Stimulated activated CD4-positive, alpha-beta T cell treated with anti-CD3 and anti-CD28 coated beads, Interleukin-4, amount 100 ng/mL, for 24 hours (primary cell): ENCODE data around the gene SEMA6A.

Experiments used
- DNase-seq: peaks from one replicate; pipeline ENCODE4 v3.0.0-alpha.2; 2020

SEMA6A gene

DNA sequence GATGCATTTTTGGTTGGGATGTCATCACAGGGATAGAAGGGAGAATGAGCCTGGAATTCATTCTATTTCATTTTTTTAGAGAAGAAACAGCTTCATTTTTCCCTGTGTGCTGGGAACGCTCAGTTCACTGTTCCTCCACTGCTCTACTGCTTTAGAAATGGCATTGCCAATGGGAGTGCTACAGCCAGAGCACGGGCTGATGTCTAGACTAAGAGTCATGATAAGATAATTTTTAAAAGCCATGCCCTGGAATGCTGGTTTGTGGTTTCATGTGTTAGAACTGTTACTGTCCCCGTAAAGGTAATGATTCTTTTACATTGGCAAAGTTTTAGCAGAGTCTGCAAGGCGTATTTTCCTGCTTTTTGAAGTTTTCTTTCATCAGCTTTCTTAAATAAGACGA is 119.6 kb downstream of the SEMA6A start:
- no peak for DNase-seq

- no peak for DNase-seq
Observed at GRCh38 chr5:116454417-116454927, 120.2 kb downstream of the SEMA6A start.

DNA sequence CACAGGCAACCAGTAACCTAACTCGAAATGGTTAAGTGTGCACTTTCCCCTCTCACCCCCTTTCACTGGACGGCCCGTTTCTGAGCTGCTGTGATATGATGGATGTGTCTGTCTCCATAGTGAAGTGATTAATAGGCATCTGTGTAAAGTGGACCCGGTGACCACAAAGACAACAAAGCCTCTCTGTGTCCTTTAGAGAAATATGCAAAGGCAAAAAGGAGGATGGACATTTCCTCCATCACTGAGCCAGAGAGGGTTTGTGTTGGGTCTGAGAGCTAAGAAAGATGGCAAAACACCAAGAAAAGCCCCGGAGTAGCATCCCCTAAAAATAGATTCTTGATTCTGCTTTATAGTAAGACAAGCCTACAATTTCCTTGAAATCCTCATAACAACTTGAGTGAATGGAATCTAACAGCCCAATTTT is 120.6 kb downstream of the SEMA6A start:
- DNase-seq, result no peak

- DNase-seq, result no peak
Observed at GRCh38 chr5:116452774-116453368, 121.8 kb downstream of the SEMA6A start.

GRCh38 chr5:116451905-116452450 is 122.6 kb downstream of the SEMA6A start:
- DNase-seq, result no peak

- no peak for DNase-seq
Observed at GRCh38 chr5:116451066-116451465, 123.6 kb downstream of the SEMA6A start.

- DNase-seq, result no peak
Observed at GRCh38 chr5:116449458-116449857, 125.2 kb downstream of the SEMA6A start.

DNA sequence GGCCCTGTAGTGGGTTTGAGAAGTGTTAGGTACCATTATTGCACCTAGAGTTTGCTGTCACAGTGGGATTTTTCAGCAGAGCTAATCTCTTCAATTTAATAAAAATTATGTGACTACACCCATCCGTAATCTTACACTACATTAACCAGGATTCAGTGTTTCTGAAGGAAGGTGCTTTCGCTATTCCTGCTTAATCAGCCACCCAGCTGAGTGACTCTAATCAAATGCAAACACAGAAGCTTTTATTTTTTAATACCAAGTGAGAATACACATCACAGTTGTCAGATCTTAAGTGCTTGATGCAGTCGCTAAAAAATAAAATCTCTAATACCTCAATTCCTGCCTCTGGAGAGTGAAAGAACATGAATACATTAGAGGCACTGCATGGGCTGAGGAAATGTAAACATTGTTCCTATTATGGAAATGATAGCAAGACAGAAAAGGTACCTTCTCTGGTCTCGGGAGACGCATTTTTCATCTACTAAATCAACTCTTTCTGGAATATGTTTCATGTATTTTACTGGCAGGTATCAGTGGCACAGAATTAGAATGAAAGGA is 125.7 kb downstream of the SEMA6A start:
- no peak for DNase-seq

GRCh38 chr5:116448450-116448849 is 126.2 kb downstream of the SEMA6A start:
- DNase-seq, result no peak

DNA sequence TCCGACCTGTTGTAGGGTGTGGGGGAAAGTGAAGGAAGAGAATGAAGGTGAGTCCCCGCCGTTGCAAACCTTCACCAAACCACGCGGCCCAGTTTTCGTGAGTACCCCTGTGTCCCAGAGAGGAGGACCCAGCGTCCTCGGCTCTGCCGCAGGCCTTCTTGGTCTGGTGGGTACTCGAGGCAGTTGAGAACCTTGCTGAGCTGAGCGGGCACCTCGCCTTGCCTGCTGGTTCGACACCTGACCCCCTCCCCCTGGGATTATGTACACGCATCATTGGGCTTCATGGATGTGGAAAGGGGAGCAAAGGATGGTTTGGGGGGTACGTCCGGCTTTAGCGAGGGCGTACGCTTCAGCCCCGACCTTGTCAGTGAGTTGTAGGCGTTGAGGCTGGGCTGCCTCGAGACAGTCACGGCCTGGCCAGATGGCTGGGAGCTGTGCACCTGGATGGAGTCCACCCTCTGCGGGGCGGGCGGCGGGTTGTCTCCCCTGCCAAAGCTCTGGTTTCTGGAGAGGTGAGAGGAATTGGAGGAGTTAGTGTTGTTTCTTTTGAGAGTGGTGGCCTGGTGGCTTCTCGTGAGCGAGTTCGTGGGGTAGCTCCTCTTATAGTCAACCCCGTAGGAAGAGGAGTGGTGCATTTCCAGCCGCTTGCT is 128.1 kb downstream of the SEMA6A start:
- DNase-seq, result no peak

- DNase-seq, result no peak
Observed at GRCh38 chr5:116445311-116445710, 129.3 kb downstream of the SEMA6A start.

DNA sequence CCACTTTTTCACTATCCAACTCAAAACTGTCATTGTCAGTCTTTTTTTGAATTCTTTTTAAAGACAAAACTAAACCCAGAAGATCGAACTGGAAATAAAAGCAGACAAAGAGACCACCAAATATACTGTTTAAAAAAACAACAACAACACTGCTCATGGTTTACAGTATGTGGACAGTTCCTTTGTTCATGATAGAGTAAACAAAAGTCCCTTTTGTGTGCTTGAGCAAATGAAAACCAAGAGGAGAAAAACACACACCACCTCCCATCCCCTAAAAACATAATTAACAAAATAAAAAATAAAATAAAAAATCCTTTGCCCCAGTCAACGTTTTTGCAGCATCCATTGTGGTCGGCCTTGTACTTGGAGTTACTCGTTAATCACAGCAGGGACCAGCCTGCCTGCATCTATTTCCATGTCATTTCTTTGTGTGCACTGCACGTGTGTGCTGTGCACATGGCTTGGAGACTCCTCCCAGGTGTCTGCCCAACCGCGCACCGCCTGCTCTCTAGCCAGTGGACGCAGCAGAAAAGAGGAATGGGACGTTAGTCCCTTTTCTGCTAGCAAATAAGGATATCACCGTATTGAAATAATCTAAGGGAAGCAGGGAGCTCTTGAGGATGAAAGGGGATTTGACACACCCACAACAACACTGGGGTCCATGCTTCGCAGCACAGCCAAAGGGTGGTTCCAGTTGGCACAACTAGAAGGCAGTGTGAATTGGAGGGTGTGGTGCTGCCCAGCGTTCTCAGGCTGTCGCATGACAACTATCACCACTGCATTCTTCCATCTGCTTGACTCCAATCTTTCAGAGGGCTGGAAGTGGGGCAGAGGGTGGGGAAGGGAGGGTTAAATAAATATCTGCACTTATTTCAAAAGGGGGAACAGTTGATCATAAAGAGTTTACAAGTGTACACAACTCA is 130.0 kb downstream of the SEMA6A start:
- no peak for DNase-seq

GRCh38 chr5:116442931-116443551 is 131.6 kb downstream of the SEMA6A start:
- DNase-seq, result no peak

DNA sequence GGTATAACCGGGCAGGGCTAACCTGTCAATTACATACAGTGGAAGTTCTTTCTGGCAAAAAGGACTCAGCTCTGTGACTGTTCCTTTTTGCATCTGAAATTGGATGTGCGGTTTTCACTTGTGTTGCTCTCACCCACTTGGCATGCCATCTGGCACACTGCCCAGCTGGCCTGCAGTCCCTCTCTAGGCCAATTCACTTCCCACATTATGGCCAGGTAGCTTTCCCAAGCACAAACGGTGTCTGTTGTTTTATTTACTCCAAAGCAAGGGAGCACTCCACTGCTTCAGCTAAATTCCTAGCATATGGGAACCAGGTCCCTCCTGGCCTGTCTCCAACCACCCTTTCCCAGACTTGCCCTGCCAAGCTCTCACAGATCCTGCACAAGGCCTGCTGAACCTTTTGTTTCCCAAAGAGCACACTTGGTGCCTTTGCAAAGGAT is 132.5 kb downstream of the SEMA6A start:
- no peak for DNase-seq

DNA sequence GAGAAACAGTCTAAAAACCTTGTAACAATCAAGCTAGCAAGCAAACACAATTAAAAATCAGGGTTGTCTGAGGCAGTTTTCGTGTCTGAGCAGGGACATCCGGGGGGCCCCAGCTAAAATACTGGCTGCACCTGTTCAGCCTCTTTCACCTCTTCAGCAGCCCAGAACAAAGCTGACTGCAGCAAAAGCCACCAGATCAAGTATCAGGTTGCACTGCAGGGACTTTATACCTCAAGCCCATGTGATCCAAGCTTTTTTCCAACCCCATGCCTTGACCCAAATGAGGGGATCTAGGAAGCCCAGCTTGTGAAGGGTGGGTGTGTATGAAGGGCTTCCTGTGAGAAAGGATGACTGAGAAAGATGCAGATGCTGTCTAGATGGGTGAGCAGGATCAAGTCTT is 133.4 kb downstream of the SEMA6A start:
- no peak for DNase-seq

- DNase-seq, result no peak
Observed at GRCh38 chr5:116440457-116441001, 134.1 kb downstream of the SEMA6A start.

DNA sequence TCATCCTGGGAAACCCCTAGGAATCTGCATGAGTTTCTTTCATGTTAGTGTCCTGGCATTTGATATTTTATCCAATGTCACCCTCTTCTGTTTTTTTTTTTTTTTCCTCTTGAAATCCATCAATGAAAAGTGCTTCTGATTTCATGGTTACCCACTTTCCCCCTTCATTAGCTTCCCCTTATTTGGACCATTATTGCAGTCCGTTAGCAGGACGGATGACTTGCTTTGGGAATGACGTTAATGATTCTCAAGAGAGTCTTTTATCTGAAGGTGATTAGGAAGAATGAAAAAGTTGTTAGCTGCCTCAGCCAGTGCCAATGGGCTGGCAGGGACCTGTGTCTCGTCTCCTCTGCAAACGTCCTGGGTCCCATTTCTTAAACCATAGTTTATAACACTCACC is 134.7 kb downstream of the SEMA6A start:
- no peak for DNase-seq

- DNase-seq, result no peak
Observed at GRCh38 chr5:116438979-116439554, 135.6 kb downstream of the SEMA6A start.

DNA sequence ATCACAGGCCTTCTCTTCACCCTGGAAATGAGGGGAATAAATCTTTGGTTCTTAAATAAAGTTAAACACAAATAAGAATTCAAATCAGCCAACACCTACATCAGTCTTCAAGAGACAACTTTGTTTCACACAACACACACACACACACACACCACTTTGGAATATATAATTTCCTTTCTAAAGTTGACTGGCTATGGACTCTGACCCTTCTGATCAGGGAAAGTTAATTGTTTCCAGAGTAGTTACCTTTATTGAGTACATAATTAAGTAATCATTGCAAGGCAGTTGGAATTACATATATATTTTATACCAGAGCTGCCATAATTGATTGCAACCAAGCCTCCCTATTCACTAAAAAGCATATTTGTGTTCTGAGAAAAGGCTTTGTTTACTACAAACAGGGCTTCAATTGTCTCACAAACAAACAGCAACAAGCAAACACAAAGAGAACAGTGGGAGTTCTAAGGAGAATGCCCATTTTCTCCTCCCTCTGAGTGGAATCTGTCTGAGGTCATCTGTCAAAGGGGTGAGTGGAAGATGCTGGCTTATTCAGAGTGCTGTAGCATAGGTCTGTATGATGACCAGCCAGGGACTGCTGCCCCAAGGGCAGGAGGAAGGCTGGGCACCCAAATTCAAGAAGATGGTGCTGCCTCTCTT is 136.6 kb downstream of the SEMA6A start:
- DNase-seq, result no peak

DNA sequence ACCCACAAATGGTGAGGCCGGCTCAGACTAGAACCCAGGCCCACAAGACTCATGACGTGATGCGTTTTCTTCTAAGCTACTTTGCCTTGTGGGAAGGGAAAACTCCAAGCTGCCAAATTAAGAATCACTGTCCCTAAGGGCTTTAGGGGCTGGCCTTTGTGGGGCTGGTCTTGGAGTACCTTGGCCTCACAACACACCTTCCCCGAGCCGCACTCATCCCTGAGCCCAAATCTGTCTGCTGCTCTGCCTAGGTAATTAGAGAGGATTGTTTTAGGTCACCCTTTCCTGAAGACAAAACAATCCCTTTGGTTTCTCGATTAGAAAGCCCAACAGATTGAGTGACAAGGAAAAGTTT is 137.3 kb downstream of the SEMA6A start:
- no peak for DNase-seq

- no peak for DNase-seq
Observed at GRCh38 chr5:116436674-116437350, 137.8 kb downstream of the SEMA6A start.
